Measurements from ENCODE around the gene UCP2.
"Not testable (repeated sequence)": the region's sequence is repeated elsewhere in the genome, so short reads cannot be mapped to it uniquely, and the experiment has no call there.

The UCP2 gene

DNA sequence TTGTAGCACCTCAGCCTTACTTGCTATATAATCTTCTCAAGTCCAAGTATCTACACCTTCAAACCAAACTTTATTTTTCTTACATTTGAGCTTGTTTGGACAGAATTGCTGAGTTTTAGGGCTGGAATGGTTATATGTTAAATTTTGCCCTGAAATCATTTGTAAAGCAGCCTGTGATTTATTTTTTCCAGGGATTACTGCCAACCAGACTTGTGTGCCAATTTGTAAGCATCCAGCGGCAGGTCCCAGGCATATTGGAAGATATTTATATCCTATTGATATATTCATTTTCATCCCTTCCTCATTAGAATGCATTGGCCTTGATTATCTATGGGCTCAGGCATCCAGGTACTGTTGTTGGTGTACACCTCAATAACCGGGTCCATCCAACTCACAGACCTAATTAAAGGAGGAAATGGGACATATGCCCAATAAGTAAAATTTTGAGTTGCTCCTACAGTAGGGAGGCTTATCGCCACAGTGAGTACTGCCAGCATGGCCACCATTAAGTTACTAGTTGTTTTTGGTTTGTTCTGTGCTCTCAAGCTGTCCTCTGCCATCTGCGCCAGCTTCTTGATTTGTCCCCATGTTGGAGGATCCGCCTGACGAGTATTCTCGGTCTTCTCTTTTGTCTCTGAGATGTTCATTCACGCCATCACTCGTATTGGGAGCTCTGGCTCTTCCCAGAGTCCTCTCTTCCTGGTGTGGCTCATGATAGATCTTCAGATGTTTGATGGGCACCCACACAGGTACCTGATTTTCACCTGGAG, 41.7 kb downstream of the UCP2 start:
- DNase-seq = no peak

DNA sequence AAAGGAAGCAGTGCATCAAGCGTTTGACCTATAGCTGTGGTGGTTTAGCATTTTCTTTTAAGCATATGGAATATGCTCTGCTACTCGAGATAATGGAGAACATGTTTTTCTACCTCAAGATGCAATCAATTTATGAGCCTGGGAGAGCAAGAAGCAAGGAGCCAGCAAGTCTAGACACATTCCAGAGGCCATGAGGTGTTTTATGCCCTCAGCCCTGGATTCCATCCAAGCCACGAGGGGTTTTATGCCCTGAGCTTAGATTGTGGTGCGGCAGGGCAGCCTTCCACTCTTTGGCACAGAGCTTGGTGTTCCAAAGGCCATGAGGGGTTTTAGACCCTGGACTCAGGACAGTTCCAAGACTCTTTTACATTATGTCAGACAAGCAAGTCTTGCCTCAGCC, 43.5 kb downstream of the UCP2 start:
- no peak for DNase-seq

DNA sequence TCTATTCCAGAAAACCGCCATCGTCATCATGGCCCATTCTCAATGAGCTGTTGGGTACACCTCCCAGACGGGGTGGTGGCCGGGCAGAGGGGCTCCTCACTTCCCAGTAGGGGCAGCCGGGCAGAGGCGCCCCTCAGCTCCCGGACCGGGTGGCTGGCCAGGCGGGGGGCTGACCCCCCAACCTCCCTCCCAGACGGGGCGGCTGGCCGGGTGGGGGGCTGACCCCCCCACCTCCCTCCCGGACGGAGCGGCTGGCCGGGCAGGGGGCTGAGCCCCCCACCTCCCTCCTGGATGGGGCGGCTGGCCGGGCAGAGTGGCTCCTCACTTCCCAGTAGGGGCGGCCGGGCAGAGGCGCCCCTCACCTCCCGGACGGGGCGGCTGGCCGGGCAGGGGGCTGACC, 46.6 kb downstream of the UCP2 start:
- DNase-seq = not testable (repeated sequence)

GRCh38 chr11:73932781-73933180, 49.9 kb downstream of the UCP2 start:
- DNase-seq = no peak

DNA sequence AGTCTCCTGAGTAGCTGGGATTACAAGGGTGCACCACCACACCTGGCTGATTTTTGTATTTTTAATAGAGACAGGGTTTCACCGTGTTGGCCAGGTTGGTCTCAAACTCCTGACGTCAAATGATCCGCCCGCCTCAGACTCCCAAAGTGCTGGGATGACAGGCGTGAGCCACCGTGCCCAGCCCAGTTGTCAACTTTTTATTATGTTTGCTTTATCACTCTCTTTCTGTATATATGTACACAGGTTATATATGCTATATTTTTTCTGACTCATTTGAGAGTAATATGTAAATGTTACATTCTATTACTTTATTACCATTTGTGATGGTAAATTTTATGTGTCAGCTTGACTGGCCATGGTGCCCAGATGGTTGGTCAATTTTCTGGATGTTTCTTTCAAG, 50.7 kb downstream of the UCP2 start:
- DNase-seq = no peak

- peak; percentile 39 to 86 (median 51) for DNase-seq
Measured at GRCh38 chr11:73931039-73931645, 51.5 kb downstream of the UCP2 start.

DNA sequence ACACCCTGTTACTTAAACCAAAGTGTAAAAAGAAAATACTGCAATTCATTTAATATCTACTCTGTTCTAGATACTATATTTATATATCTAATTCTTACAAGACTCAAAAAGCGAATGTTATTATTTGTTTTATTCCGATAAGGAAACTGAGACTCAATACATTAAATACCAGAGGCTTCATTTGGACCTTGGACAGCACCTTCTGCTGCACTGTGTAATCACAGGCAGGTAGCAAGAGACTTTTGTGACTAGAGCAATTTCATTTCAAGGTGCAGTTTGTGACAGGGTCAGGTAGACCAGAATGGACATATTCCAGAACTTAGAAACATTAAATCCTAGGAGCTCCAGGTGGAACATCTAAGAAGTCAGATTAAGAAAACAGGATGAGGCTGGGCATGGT, 53.3 kb downstream of the UCP2 start:
- DNase-seq = no peak
